Stimulated activated CD4-positive, alpha-beta T cell treated with anti-CD3 and anti-CD28 coated beads, TNF-alpha, amount 100 ng/mL, for 4 hours (primary cell): ENCODE data around the gene SMIM38.
"Not testable (repeated sequence)": the region's sequence is repeated elsewhere in the genome, so short reads cannot be mapped to it uniquely, and the experiment has no call there.

ENCODE experiments used
- DNase-seq, 3 experiments: peaks; one replicate each; pipeline ENCODE4 v3.0.0-alpha.2; 2020; ENCODE audit warnings: low read depth in 3 of 3

Gene SMIM38

GRCh38 chr11:69122326-69122629, 33.5 kb upstream of the SMIM38 start:
- no peak for DNase-seq

- DNase-seq: peak; percentile 58 to 85 (median 78)
Observed at GRCh38 chr11:69122630-69123431, 32.9 kb upstream of the SMIM38 start.

GRCh38 chr11:69123593-69124545, 31.9 kb upstream of the SMIM38 start:
- DNase-seq: no peak

- no peak for DNase-seq
Observed at GRCh38 chr11:69125861-69126260, 29.9 kb upstream of the SMIM38 start.

GRCh38 chr11:69126286-69126685, 29.4 kb upstream of the SMIM38 start:
- DNase-seq: no peak

GRCh38 chr11:69127081-69127850, 28.5 kb upstream of the SMIM38 start:
- DNase-seq: no peak

DNA sequence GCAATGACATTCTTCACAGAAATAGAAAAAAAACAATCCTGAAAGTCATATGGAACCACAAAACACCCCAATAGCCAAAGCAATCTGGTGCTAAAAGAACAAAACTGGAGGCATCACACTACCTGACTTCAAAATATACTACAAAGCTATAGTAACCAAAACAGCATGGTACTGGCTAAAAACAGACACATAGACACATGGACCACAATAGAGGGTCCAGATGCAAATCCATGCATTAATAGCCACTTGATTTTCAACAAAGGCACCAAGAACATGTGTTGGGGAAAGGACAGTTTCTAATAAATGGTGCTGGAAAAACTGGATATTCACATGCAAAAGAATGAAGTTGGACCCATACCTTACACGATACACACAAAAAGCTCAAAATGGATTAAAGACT, 27.9 kb upstream of the SMIM38 start:
- DNase-seq: no peak

DNA sequence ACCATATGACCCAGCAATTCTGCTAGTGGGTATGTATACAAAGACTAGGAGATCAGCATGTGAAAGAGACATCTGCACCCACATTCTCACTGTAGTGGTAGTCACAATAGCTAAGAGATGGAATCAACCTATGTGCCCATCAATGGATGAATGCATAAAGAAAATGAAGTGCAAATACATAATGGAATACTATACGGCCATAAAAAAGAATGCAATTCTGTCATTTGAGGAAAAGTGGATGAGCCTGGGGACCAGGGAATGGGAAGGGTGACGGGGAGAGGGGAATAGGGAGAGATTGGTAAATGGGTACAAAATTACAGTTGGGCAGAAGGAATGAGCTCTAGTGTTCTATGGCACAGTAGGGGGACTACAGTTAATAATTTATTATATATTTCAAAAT, 26.7 kb upstream of the SMIM38 start:
- no peak for DNase-seq

DNA sequence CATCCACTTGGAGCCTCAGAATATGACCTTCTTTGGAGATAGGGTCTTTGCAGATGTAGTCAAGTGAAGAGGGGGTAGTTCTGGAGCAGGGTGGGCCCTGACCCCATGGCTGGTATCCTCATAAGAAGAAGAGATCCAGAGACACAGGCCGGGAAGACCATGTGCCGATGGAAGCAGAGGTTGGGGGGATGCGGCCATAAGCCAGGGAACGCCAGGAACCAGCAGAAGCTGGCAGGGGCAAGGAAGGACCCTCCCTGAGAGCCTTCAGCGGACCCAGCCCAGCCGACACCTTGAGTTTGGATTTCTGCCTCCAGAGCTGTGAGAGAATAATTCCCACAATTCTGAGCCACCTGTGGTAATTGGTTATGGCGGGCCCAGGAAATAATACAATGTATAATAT, 26.1 kb upstream of the SMIM38 start:
- DNase-seq: no peak

GRCh38 chr11:69130654-69131053, 25.1 kb upstream of the SMIM38 start:
- no peak for DNase-seq

- DNase-seq: no peak
Observed at GRCh38 chr11:69131121-69131566, 24.6 kb upstream of the SMIM38 start.

GRCh38 chr11:69131644-69132300, 24.0 kb upstream of the SMIM38 start:
- DNase-seq: no peak

DNA sequence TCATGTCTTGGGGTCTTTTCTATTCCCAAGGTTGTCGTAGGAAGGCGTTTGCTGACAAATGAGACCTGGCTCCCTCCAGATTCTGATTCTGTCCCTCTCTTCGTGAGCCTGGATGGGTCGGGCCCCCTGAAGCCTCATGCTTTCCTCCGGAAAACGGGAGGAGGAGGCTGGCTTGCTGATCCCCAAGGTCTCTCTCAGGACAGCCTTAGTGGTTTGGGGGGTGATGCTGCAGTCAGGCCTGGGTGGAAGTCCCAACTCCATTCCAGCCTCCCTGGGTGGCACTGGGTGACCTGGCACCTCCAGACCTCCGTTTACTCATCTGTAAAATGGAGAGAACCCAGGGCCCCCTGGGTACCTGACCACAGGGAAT, 23.4 kb upstream of the SMIM38 start:
- no peak for DNase-seq

GRCh38 chr11:69133251-69133650, 22.5 kb upstream of the SMIM38 start:
- no peak for DNase-seq

- not testable (repeated sequence) for DNase-seq
Observed at GRCh38 chr11:69134182-69134581, 21.6 kb upstream of the SMIM38 start.

DNA sequence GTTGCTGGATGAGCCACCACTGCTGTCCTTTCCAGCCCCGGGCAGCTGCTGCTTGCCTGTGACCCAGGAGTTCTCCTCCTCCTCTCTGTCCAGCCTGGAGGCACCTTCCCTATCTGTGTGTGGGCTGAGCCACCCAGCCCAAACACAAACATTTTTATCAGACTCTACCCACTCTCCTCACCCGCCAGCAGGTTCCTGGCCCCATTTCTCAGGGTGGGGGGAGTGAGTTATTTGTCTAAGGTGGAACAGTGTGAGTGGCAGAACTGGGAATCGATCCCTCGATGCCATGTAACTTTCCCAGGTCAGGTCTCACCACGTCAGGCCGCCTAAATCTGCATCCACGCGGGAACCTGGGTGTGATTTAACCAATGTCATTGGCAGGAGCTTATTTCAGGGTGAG, 20.8 kb upstream of the SMIM38 start:
- DNase-seq: no peak

DNA sequence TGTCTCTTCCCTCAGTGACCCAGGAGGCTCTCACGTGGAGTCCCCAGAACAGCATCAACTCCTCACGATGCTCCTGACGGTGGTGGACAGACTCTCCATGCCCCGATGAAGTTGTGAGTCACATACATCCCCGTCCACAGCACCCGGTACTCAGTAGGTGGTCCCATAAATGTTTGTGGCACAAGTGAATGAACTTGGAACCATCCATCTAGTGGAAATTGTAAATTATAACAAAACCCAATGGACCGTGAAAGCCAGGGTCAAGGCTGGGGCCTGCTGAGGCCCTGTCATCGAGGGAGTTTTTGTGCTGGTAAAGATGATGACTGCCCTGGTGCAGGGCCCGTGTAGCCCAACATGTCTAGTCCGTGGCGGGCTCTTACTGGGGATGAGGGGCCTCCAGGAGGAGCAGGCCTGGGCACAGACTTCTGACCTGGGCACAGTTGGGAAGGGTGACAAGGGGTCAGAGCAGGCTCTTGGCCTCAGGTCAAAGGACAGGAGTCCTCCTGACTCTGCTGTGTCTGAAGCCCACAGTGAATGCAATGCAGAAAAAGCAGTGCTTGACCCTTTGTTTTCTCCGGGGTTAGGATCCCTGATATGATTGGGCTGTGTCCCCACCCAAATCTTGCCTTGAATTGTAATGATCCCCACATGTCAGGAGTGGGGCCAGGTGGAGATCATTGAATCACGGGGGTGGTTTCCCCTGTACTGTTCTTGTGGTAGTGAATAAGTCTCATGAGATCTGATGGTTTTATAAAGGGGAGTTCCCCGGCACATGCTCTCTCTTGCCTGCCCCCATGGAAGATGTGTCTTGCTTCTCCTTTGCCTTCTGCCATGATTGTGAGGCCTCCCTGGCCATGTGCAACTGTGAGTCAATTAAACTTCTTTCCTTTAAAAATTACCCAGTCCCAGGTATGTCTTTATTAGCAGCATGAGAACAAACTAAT, 20.0 kb upstream of the SMIM38 start:
- DNase-seq: no peak

- DNase-seq: no peak
Observed at GRCh38 chr11:69136471-69136870, 19.3 kb upstream of the SMIM38 start.

- DNase-seq: no peak
Observed at GRCh38 chr11:69137151-69137844, 18.4 kb upstream of the SMIM38 start.

DNA sequence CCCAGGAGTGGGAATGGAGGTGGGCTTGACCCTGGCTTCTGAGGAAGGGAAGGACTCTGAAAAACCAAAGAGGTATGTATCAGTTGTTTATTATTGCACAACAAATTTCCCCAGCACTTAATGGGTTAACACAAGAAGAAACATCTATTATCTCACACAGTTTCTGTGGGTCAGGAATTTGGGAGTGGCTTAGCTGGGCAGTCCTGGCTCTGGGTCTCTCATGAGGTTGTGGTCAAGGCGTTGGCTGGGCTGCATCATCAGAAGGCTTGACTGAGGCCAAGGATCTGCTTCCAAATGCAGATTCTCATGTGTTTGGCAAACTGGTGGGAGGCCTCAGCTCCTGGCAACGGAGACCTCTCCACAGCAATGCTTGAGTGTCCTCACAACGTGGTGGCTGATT, 17.5 kb upstream of the SMIM38 start:
- DNase-seq: no peak
